LNCaP clone FGC (cell line): ENCODE data around the gene ARL6IP6.
"Not testable (repeated sequence)": the region's sequence is repeated elsewhere in the genome, so short reads cannot be mapped to it uniquely, and the experiment has no call there.

ENCODE experiments used
- DNase-seq: peaks from one replicate; pipeline ENCODE4 v3.0.0-alpha.2; 2011; ENCODE audit warnings: low read depth
- H3K4me3 ChIP-seq: 2 replicates; pipeline ENCODE4 v1.5.1; 2011; ENCODE audit warnings: mild to moderate bottlenecking, low read depth, low read length, control low read depth
- CTCF ChIP-seq: IDR thresholded peaks from 2 replicates; pipeline ENCODE4 v1.5.1; 2012; ENCODE audit warnings: mild to moderate bottlenecking; ENCODE audit not compliant: control insufficient read depth, insufficient read depth; ENCODE audit errors: extremely low read depth

Gene ARL6IP6

GRCh38 chr2:152720794-152721193 lies 2.4 kb downstream of the ARL6IP6 start:
- H3K4me3 ChIP-seq = no peak overlapping the region
- TF ChIP-seq CTCF = no peak
- no peak for DNase-seq

- not testable (repeated sequence) for H3K4me3 ChIP-seq, DNase-seq
Observed at GRCh38 chr2:152722639-152723038, 4.2 kb downstream of the ARL6IP6 start.

- H3K4me3 ChIP-seq = no peak overlapping the region
- TF ChIP-seq CTCF = no peak
- DNase-seq = no peak
Observed at GRCh38 chr2:152723918-152724317, 5.5 kb downstream of the ARL6IP6 start.

GRCh38 chr2:152729844-152730243 lies 11.4 kb downstream of the ARL6IP6 start:
- DNase-seq = no peak
- TF ChIP-seq CTCF = no peak
- no peak overlapping the region for H3K4me3 ChIP-seq

- no peak for TF ChIP-seq CTCF
- DNase-seq = no peak
- H3K4me3 ChIP-seq = peak overlapping the region; percentile 31
Observed at GRCh38 chr2:152730591-152731333, 12.3 kb downstream of the ARL6IP6 start.

GRCh38 chr2:152737509-152737908 lies 19.1 kb downstream of the ARL6IP6 start:
- H3K4me3 ChIP-seq, DNase-seq: not testable (repeated sequence)

- TF ChIP-seq CTCF = no peak
- no peak overlapping the region for H3K4me3 ChIP-seq
- DNase-seq = no peak
Observed at GRCh38 chr2:152738438-152738837, 20.0 kb downstream of the ARL6IP6 start.

GRCh38 chr2:152739705-152740104 lies 21.3 kb downstream of the ARL6IP6 start:
- H3K4me3 ChIP-seq, DNase-seq: not testable (repeated sequence)
